Kidney (tissue), 14 donors: ENCODE results near the gene CCR5. TPM values are rescaled to one million over a fixed set of nuclear protein-coding genes. Genes with fewer than 3 reads are reported as not detected.

Experiments
- DNase-seq, 5 donors: peaks; one replicate each; pipeline ENCODE4 v3.0.0-alpha.2; 2013 to 2020
- FAIRE-seq: peaks from 2 replicates; lab custom pipeline; 2012; peaks lifted over from hg19 to GRCh38; lab: Jason Lieb, UNC
- H3K27ac ChIP-seq, 2 donors: one replicate each; pipeline ENCODE4 v1.7.0; 2013; ENCODE audit warnings: low read depth in 2 of 2, low read length in 2 of 2, inconsistent platforms in 1 of 2
- H3K27me3 ChIP-seq: one replicate; pipeline ENCODE4 v1.7.1; 2013; ENCODE audit warnings: low read length, inconsistent platforms; ENCODE audit not compliant: control insufficient read depth, insufficient read depth
- H3K36me3 ChIP-seq, 3 donors: one replicate each; pipeline versions ENCODE4 v1.7.0 to v1.7.1; 2013; ENCODE audit warnings: low read length in 3 of 3, control low read depth in 1 of 3, inconsistent platforms in 1 of 3; ENCODE audit not compliant: insufficient read depth in 3 of 3, control insufficient read depth in 2 of 3
- H3K4me1 ChIP-seq, 3 donors: one replicate each; pipeline versions ENCODE4 v1.7.0 to v1.7.1; 2013; ENCODE audit warnings: low read length in 3 of 3, inconsistent platforms in 1 of 3, low read depth in 1 of 3; ENCODE audit not compliant: control insufficient read depth in 2 of 3, insufficient read depth in 2 of 3
- H3K4me3 ChIP-seq, 3 donors: one replicate each; pipeline versions ENCODE4 v1.7.0 to v1.8.1; 2013; ENCODE audit warnings: low read length in 3 of 3, control low read depth in 1 of 3, inconsistent platforms in 1 of 3
- H3K9ac ChIP-seq, 3 donors: one replicate each; pipeline versions ENCODE4 v1.7.0 to v1.7.1; 2013; ENCODE audit warnings: low read length in 3 of 3, control low read depth in 1 of 3, inconsistent platforms in 1 of 3
- H3K9me3 ChIP-seq, 3 donors: one replicate each; pipeline versions ENCODE4 v1.7.0 to v1.7.1; 2013; ENCODE audit warnings: low read length in 3 of 3, control low read depth in 1 of 3, inconsistent platforms in 1 of 3; ENCODE audit not compliant: control insufficient read depth in 2 of 3, insufficient read depth in 1 of 3
- CTCF ChIP-seq: IDR thresholded peaks from 3 replicates; pipeline ENCODE4 v1.5.1; 2012; ENCODE audit warnings: mild to moderate bottlenecking, moderate library complexity, borderline replicate concordance; ENCODE audit not compliant: insufficient read depth; ENCODE audit errors: extremely low read depth
- intact Hi-C: fragments of 100-400 bp; cut with DNase I; formaldehyde crosslinking; loops from one replicate; pipeline ENCODE4 v1.11.1; 2022
- polyA plus RNA-seq: library from polyadenylated mRNA; stranded (reverse); fragments of 350-450 nt; fragmentation: Illumina TruSeq; extraction: RNeasy Lipid Tissue Mini Kit (QIAGEN cat#74804); gene quantifications from one replicate; pipeline ENCODE4 v1.2.3, GENCODE V29; 2014; ENCODE audit warnings: low read depth, low replicate concordance; ENCODE audit not compliant: insufficient read depth
- total RNA-seq: library from RNA; stranded (reverse); fragmentation: NEBNext Ultra II Directional; extraction: Animal tissue kit (Norgen Biotek cat#: 25700); gene quantifications from one replicate; pipeline ENCODE4 v1.2.1, GENCODE V29; 2021
- donor health status: control.
- donor health status: control.
- donor health status: control.
- donor health status: control.
- donor health status: control.
- donor health status: DM: yes; HTN: yes; CAD: no.
- donor health status: Normal renal cell carcinoma (clear cell type).

CCR5 gene
- total and polyA plus RNA-seq, 2 donors from 2014 or later = 0.32 to 4.4 TPM

- no peak for TF ChIP-seq CTCF
- no peak for DNase-seq
- intact Hi-C loops = no loop called here
- Histone ChIP-seq H3K4me1 (no peaks in the 10 kb centered on the region), H3K4me3 (no peak overlapping the region), H3K36me3 (no peaks in the 10 kb centered on the region), H3K27me3 (no peaks in the 10 kb centered on the region), H3K9me3 (no peaks in the 10 kb centered on the region), H3K9ac (no peak overlapping the region), H3K27ac (no peak overlapping the region)
- FAIRE-seq = no peak
These were observed 5.7 kb upstream of the CCR5 start for GRCh38 chr3:46365041-46365440.

DNA sequence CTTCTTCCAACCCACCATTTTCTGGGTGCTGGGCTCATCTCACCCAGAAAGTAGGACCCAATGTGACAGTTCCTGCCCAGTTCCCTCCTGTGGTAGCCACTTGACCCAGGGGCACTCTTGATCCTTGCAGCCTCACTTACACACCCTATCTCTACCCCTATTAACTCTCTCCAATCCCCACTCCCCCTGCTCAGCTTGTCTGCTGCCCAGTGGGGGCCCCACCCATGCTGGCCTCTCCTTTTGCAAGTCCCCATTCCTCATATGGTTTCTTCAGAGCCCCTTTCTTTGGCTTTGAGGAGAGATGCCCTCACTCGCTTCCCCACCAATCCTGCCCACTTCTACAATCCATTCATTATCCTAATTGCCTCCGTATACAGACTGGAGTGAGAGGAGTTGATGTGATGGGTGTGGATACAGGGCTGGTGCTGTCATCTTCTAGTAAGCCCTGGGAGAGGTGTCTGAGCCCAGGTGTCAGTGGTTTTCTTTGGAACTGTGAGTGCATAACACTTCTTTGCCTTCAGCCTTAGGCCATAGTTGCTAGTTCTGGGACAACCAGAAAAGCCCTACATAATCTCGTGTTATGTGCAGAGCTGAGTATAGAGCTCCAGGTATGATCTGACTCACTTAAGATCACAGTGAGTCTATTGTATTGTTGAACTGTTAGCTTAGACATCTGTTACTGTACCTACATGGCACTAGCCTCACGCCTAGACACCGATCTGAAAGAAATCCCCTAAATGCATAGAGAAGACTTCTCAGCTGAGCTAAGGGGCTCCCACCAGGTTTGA lies 4.8 kb upstream of the CCR5 start:
- H3K9me3 ChIP-seq = no peaks in the 10 kb centered on the region
- H3K27ac ChIP-seq = no peak overlapping the region
- TF ChIP-seq CTCF = no peak
- H3K36me3 ChIP-seq = no peaks in the 10 kb centered on the region
- FAIRE-seq (no peak), DNase-seq (no peak)
- H3K4me1 ChIP-seq = no peaks in the 10 kb centered on the region
- H3K27me3 ChIP-seq = no peaks in the 10 kb centered on the region
- no peak overlapping the region for H3K9ac ChIP-seq
- intact Hi-C loops = no loop called here
- H3K4me3 ChIP-seq = no peak overlapping the region

DNA sequence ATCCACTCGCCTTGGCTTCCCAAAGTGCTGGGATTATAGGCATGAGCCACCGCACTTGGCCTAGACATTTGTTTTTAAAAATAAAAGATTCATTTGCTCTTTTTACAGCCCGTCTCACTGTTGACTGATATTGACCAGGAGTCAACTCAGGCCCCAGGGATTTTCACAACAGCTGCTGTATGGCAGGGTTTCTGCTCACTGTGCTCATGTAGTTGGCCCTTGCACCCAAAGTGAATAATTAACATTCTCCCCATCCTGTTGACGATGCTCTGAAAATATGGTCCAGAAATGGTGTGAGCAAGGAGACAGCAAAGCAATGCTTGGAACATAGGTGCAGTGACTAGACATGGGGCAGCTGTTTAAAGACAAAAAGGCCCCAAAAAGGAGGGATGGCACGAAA lies 2.9 kb upstream of the CCR5 start:
- Histone ChIP-seq H3K27me3 (no peaks in the 10 kb centered on the region), H3K9me3 (no peaks in the 10 kb centered on the region), H3K4me3 (no peak overlapping the region), H3K36me3 (no peaks in the 10 kb centered on the region), H3K27ac (no peak overlapping the region), H3K4me1 (no peaks in the 10 kb centered on the region), H3K9ac (no peak overlapping the region)
- intact Hi-C loops = no loop called here
- peak in 1 of 5 donors; percentile 28 for DNase-seq
- FAIRE-seq = no peak
- no peak for TF ChIP-seq CTCF
